ENCODE measurements around the gene C6orf89.

C6orf89 gene

GRCh38 chr6:36906539-36907325 is 21.0 kb downstream of the C6orf89 start:
- Histone ChIP-seq H3K79me2 (ENCODE audit: low read length) (no peaks in the 10 kb centered on the region), H3K27ac (ENCODE audit: low read length) (no peak overlapping the region), H3K9me3 (ENCODE audit: insufficient read depth, low read length) (no peaks in the 10 kb centered on the region), H3K4me2 (ENCODE audit: low read length) (no peak overlapping the region), H3K36me3 (replicated peaks; ENCODE audit: low read depth, low read length) (peaks cover 16% of the 10 kb centered on the region), H3K27me3 (ENCODE audit: low read depth, low read length) (no peaks in the 10 kb centered on the region), H3K9ac (ENCODE audit: low read length) (no peak overlapping the region), H3K4me1 (ENCODE audit: low read length) (no peaks in the 10 kb centered on the region), H4K20me1 (ENCODE audit: insufficient read depth, low read length) (no peaks in the 10 kb centered on the region), H2AFZ (ENCODE audit: low read depth, low read length) (no peak overlapping the region), H3K4me3 (ENCODE audit: low read length) (no peak overlapping the region)
- no peak for TF ChIP-seq CTCF (IDR thresholded peaks at IDR 0.05; ENCODE audit: low read depth, low read length)
- no peak for TF ChIP-seq EZH2phosphoT487 (IDR thresholded peaks at IDR 0.05; ENCODE audit: low read depth)

GRCh38 chr6:36907781-36908180 is 22.0 kb downstream of the C6orf89 start:
- Histone ChIP-seq H3K4me2 (ENCODE audit: low read length) (no peak overlapping the region), H3K4me1 (ENCODE audit: low read length) (no peaks in the 10 kb centered on the region), H4K20me1 (ENCODE audit: insufficient read depth, low read length) (no peaks in the 10 kb centered on the region), H3K9ac (ENCODE audit: low read length) (no peak overlapping the region), H2AFZ (ENCODE audit: low read depth, low read length) (no peak overlapping the region), H3K27me3 (ENCODE audit: low read depth, low read length) (no peaks in the 10 kb centered on the region), H3K9me3 (ENCODE audit: insufficient read depth, low read length) (no peaks in the 10 kb centered on the region), H3K79me2 (ENCODE audit: low read length) (no peaks in the 10 kb centered on the region), H3K27ac (ENCODE audit: low read length) (no peak overlapping the region), H3K36me3 (replicated peaks; ENCODE audit: low read depth, low read length) (peaks cover 13% of the 10 kb centered on the region), H3K4me3 (ENCODE audit: low read length) (no peak overlapping the region)
- TF ChIP-seq EZH2phosphoT487 (IDR thresholded peaks at IDR 0.05; ENCODE audit: low read depth) (no peak), CTCF (IDR thresholded peaks at IDR 0.05; ENCODE audit: low read depth, low read length) (no peak)

GRCh38 chr6:36908747-36909146 is 23.0 kb downstream of the C6orf89 start:
- peaks cover 11% of the 10 kb centered on the region for H3K36me3 ChIP-seq (replicated peaks; ENCODE audit: low read depth, low read length)
- no peak overlapping the region for H3K9ac ChIP-seq (ENCODE audit: low read length)
- H3K9me3 ChIP-seq (ENCODE audit: insufficient read depth, low read length), result no peaks in the 10 kb centered on the region
- H3K27ac ChIP-seq (ENCODE audit: low read length), result no peak overlapping the region
- H3K4me2 ChIP-seq (ENCODE audit: low read length), result no peak overlapping the region
- no peaks in the 10 kb centered on the region for H3K79me2 ChIP-seq (ENCODE audit: low read length)
- TF ChIP-seq EZH2phosphoT487 (IDR thresholded peaks at IDR 0.05; ENCODE audit: low read depth) (no peak), CTCF (IDR thresholded peaks at IDR 0.05; ENCODE audit: low read depth, low read length) (no peak)
- no peak overlapping the region for H2AFZ ChIP-seq (ENCODE audit: low read depth, low read length)
- H3K4me3 ChIP-seq (ENCODE audit: low read length), result no peak overlapping the region
- no peaks in the 10 kb centered on the region for H3K4me1 ChIP-seq (ENCODE audit: low read length)
- H3K27me3 ChIP-seq (ENCODE audit: low read depth, low read length), result no peaks in the 10 kb centered on the region
- H4K20me1 ChIP-seq (ENCODE audit: insufficient read depth, low read length), result no peaks in the 10 kb centered on the region

- H3K79me2 ChIP-seq (ENCODE audit: low read length), result no peaks in the 10 kb centered on the region
These were observed 26.3 kb downstream of the C6orf89 start for GRCh38 chr6:36912030-36912454.

More at GRCh38 chr6:36912030-36912454, 26.3 kb downstream of the C6orf89 start:
- no peaks in the 10 kb centered on the region for H3K4me1 ChIP-seq (ENCODE audit: low read length)
- H3K27ac ChIP-seq (ENCODE audit: low read length), result no peak overlapping the region
- no peak overlapping the region for H3K4me2 ChIP-seq (ENCODE audit: low read length)
- TF ChIP-seq EZH2phosphoT487 (IDR thresholded peaks at IDR 0.05; ENCODE audit: low read depth) (no peak), CTCF (IDR thresholded peaks at IDR 0.05; ENCODE audit: low read depth, low read length) (no peak)
- H3K9me3 ChIP-seq (ENCODE audit: insufficient read depth, low read length), result no peaks in the 10 kb centered on the region
- no peak overlapping the region for H3K4me3 ChIP-seq (ENCODE audit: low read length)
- no peak overlapping the region for H2AFZ ChIP-seq (ENCODE audit: low read depth, low read length)
- no peaks in the 10 kb centered on the region for H4K20me1 ChIP-seq (ENCODE audit: insufficient read depth, low read length)
- peaks cover 5% of the 10 kb centered on the region for H3K36me3 ChIP-seq (replicated peaks; ENCODE audit: low read depth, low read length)
- H3K9ac ChIP-seq (ENCODE audit: low read length), result no peak overlapping the region
- no peaks in the 10 kb centered on the region for H3K27me3 ChIP-seq (ENCODE audit: low read depth, low read length)

All from OCI-LY3 (cell line).